NK-92 treated with Interleukin-12 subunit alpha and Interleukin-12 subunit beta, amount 100 ng/mL, for 24 hours (cell line): ENCODE measurements around the gene CHD2.

Experiments
- DNase-seq: peaks from one replicate; lab custom pipeline; 2025; lab: John Stamatoyannopoulos, UW

CHD2 gene

DNA sequence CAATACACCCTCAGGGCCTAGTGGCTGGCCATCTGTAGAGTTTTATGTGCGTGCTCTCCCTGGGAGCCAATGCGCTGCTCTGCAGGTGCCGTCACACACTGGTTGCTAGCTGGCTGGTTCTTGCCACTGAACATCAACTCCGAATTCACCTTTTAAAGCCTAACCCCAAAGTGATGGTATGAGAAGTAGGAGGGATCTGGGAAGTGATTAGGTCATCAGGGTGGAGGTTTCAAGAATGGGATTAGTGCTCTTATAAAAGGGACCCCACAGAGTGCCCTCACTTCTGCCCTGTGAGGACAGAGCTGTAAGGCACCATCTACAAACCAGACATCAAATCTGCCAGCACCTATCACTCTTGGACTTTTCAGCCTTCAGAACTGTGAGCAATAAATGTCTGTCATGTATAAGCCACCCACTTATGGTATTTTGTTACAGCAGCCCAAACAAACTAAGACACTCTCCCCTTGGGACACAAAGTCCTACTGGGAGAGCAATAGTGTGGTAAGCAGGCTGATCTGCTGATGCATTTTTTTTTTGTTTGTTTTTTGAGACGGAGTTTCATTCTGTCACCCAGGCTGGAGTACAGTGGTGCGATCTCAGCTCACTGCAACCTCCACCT, 168.6 kb downstream of the CHD2 start:
- no peak for DNase-seq

- no peak for DNase-seq
Observed at GRCh38 chr15:93070132-93070531, 170.0 kb downstream of the CHD2 start.

GRCh38 chr15:93070551-93071296, 170.6 kb downstream of the CHD2 start:
- DNase-seq: no peak

GRCh38 chr15:93071469-93071936, 171.4 kb downstream of the CHD2 start:
- DNase-seq: no peak

GRCh38 chr15:93072011-93072410, 171.9 kb downstream of the CHD2 start:
- no peak for DNase-seq

- DNase-seq: no peak
Observed at GRCh38 chr15:93072411-93073394, 172.6 kb downstream of the CHD2 start.

DNA sequence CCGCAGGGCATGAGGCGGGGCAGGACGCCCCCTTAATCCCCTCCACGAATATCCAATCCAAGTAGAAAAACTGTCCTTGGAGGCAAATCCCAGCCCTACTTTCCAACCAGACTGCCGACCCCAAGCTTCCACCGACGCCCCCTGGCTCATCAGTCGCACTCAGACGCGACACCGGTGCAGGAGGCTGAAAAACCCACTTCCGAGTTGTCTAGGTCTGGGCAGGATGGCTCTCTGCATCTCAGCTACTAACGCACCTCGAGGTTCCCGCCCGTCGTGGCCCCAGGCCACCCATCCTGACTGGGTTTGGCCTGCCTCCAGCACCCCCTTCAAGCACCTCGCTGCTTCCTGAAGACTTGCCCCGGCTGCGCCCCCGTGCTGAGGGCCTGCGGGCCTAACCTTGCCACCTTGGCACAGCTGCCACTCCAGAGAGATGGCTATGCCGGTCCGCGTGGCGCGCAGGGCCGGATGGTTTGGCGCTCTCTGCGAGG, 173.4 kb downstream of the CHD2 start:
- DNase-seq: no peak

GRCh38 chr15:93074599-93074998, 174.5 kb downstream of the CHD2 start:
- DNase-seq: no peak

DNA sequence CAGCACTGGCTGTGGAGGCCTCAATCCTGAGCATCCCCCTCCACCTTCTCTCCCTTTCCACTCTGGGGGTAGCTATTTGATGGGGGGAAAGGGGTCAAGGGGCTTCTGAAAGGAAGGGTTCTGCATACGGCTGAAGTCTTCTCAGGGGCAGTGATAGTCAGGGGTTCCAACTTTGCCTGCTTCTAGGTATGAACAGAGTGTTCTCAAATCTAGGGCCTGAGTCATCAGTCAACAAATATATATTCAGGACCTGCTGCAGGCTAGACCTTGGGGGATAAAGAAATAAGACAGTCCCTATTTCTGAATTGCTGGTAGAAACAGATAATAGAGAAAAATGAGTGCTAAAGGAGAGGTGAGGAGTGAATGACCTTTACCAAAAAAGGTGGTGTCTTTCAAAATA, 176.1 kb downstream of the CHD2 start:
- DNase-seq: no peak

DNA sequence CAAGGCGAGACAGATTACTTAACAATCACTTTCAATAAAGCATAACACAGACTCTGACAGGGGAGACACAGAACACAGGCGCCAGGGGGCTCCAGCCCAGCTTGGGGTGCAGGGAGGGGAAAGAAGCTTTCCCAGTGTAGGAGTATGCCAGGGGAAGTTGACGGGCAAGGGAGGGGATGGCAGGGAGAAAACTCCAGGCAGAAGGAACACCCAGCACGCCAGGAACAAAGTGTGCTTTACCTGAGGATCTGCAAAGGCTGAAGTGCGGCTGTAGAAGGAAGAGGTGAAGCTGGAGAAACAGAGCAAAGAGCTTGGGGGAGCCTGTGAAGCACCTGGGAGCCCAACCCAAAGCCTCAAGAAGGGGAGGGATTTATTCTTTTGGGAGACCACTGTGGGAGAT, 176.8 kb downstream of the CHD2 start:
- no peak for DNase-seq
